Breast epithelium (tissue), 4 donors: ENCODE results near the gene KRT78. TPM values are rescaled to one million over a fixed set of nuclear protein-coding genes. Genes with fewer than 3 reads are reported as not detected.
A peak's percentile ranks its signal among the peaks of the same experiment; 100 is the strongest.

ENCODE experiments used
- DNase-seq, 2 donors: peaks; one replicate each; pipeline ENCODE4 v3.0.0-alpha.2; 2019; ENCODE audit warnings: low spot score in 2 of 2
- H3K27ac ChIP-seq, 2 donors: fragments of 200-600 bp; sonication (generic) in 1 of 2; one replicate each; pipeline ENCODE4 v1.5.1; 2016 to 2019; ENCODE audit warnings: mild to moderate bottlenecking in 1 of 2
- H3K27me3 ChIP-seq, 2 donors: fragments of 200-600 bp; sonication (generic) in 1 of 2; one replicate each; pipeline versions ENCODE4 v1.5.1 to v1.6.0; 2017 to 2019; ENCODE audit warnings: control low read depth in 1 of 2, mild to moderate bottlenecking in 1 of 2
- H3K36me3 ChIP-seq: fragments of 200-600 bp; one replicate; pipeline ENCODE4 v1.5.1; 2019
- H3K4me1 ChIP-seq, 2 donors: fragments of 200-600 bp; sonication (generic); one replicate each; pipeline ENCODE4 v1.5.1; 2016 to 2019; ENCODE audit warnings: control low read depth in 1 of 2
- H3K4me3 ChIP-seq, 3 donors: fragments of 200-600 bp; sonication (generic); 1 replicate in 2 of 3; 2 replicates in 1 of 3; pipeline ENCODE4 v1.5.1; 2016 to 2019; ENCODE audit warnings: mild to moderate bottlenecking in 3 of 3, moderate library complexity in 2 of 3
- H3K9me3 ChIP-seq, 2 donors: fragments of 200-600 bp; sonication (generic) in 1 of 2; one replicate each; pipeline ENCODE4 v1.5.1; 2016 to 2019; ENCODE audit warnings: control low read depth in 1 of 2
- CTCF ChIP-seq, 3 donors: fragments of 450-650 bp; IDR thresholded peaks; one replicate each; pipeline ENCODE4 v1.5.1; 2016 to 2017; ENCODE audit warnings: antibody characterized with exemption in 3 of 3, mild to moderate bottlenecking in 3 of 3, moderate library complexity in 3 of 3
- POLR2A ChIP-seq: fragments of 450-650 bp; IDR thresholded peaks from one replicate; pipeline ENCODE4 v1.6.1; 2016; ENCODE audit warnings: antibody characterized with exemption, mild to moderate bottlenecking, moderate library complexity
- POLR2AphosphoS5 ChIP-seq, 3 donors: sonication (generic); formaldehyde crosslinking; IDR thresholded peaks; one replicate each; pipeline ENCODE4 v1.6.1; 2017; ENCODE audit warnings: antibody characterized with exemption in 3 of 3
- intact Hi-C: fragments of 100-400 bp; cut with DNase I; formaldehyde crosslinking; loops from one replicate; pipeline ENCODE4 v1.15.1; 2023; ENCODE audit warnings: low total_unique reads
- total RNA-seq, 3 donors: library from RNA; depleted of rRNA; stranded (reverse); fragments of >200 nt; gene quantifications; one replicate each; pipeline ENCODE4 v1.1.0, GENCODE V29; 2016

Gene KRT78
- total RNA-seq, 3 donors from 2014 or later = 2.0 TPM; not detected in 2

- Histone ChIP-seq H3K36me3 (no peaks in the 10 kb centered on the region), H3K4me1 (peaks cover 10 to 13% of the 10 kb centered on the region in 2 donors), H3K27ac (peak overlapping the region; percentile 82 to 88), H3K9me3 (no peaks in the 10 kb centered on the region), H3K4me3 (peak overlapping the region; percentile 6 to 52 (median 33)), H3K27me3 (no peaks in the 10 kb centered on the region)
- no peak for TF ChIP-seq CTCF (IDR thresholded peaks at IDR 0.05)
- no peak for TF ChIP-seq POLR2AphosphoS5 (IDR thresholded peaks at IDR 0.05)
- no peak for TF ChIP-seq POLR2A
- intact Hi-C loops = loop anchor here (5.0 to 10.0 kb wide), 2 partner anchors 296 to 514 kb away; partner anchors contain the start of gene KRT85
- DNase-seq = no peak
Observed at GRCh38 chr12:52878507-52879393, 30.0 kb upstream of the KRT78 start.

GRCh38 chr12:52877242-52877641 is 28.4 kb upstream of the KRT78 start:
- Histone ChIP-seq H3K36me3 (no peaks in the 10 kb centered on the region), H3K9me3 (no peaks in the 10 kb centered on the region), H3K27me3 (no peaks in the 10 kb centered on the region), H3K27ac (peak overlapping the region in 1 of 2 donors; percentile 3), H3K4me3 (no peak overlapping the region), H3K4me1 (peaks cover 10 to 14% of the 10 kb centered on the region in 2 donors)
- no peak for DNase-seq
- intact Hi-C loops = loop anchor here (5.0 to 10.0 kb wide), 2 partner anchors 295 to 512 kb away; partner anchors contain the start of gene KRT85
- TF ChIP-seq CTCF (IDR thresholded peaks at IDR 0.05) (no peak), POLR2A (no peak), POLR2AphosphoS5 (IDR thresholded peaks at IDR 0.05) (no peak)

- Histone ChIP-seq H3K27ac (peak overlapping the region in 1 of 2 donors; percentile 20), H3K4me1 (peaks cover 10 to 22% of the 10 kb centered on the region in 2 donors)
- TF ChIP-seq POLR2AphosphoS5 (IDR thresholded peaks at IDR 0.05) (no peak), POLR2A (no peak), CTCF (IDR thresholded peaks at IDR 0.05) (no peak)
Observed at GRCh38 chr12:52876372-52876771, 27.6 kb upstream of the KRT78 start.

GRCh38 chr12:52874573-52875435 is 26.0 kb upstream of the KRT78 start:
- Histone ChIP-seq H3K4me3 (peak overlapping the region; percentile 34 to 74 (median 52)), H3K4me1 (peaks cover 10 to 29% of the 10 kb centered on the region in 2 donors)

More at GRCh38 chr12:52876372-52876771, 27.6 kb upstream of the KRT78 start:
- Histone ChIP-seq H3K9me3 (no peaks in the 10 kb centered on the region), H3K36me3 (no peaks in the 10 kb centered on the region), H3K4me3 (no peak overlapping the region), H3K27me3 (no peaks in the 10 kb centered on the region)
- intact Hi-C loops = loop anchor here (5.0 to 10.0 kb wide), 2 partner anchors 294 to 512 kb away; partner anchors contain the start of gene KRT85
- DNase-seq = peak in 1 of 2 donors; percentile 89

More at GRCh38 chr12:52874573-52875435, 26.0 kb upstream of the KRT78 start:
- no peaks in the 10 kb centered on the region for H3K9me3 ChIP-seq
- TF ChIP-seq POLR2A (no peak), CTCF (IDR thresholded peaks at IDR 0.05) (peak in 1 of 3 donors; percentile 8)
- no peaks in the 10 kb centered on the region for H3K27me3 ChIP-seq
- peak overlapping the region; percentile 95 to 98 for H3K27ac ChIP-seq
- H3K36me3 ChIP-seq = no peaks in the 10 kb centered on the region
- DNase-seq = no peak
- intact Hi-C loops = loop anchor here (5.0 to 10.0 kb wide), 3 partner anchors 293 to 728 kb away; partner anchors contain the start of gene KRT85
